Endothelial cell of umbilical vein (primary cell): ENCODE results near the gene LMAN2. TPM values are rescaled to one million over a fixed set of nuclear protein-coding genes. Genes with fewer than 3 reads are reported as not detected.

Experiments
- BruUV-seq: library from RNA; stranded (reverse); fragments of 400-500 nt; replicated peaks from 2 replicates; lab custom pipeline; 2021; lab: Mats Ljungman, UMichigan
- CTCF ChIA-PET: fragments of 300-600, 350-600 bp; sonication (Branson Sonifier 250); formaldehyde crosslinking; loops from one replicate; lab custom pipeline; 2021; ENCODE audit warnings: antibody characterized with exemption, inconsistent platforms; lab: Charles Lee
- POLR2A ChIA-PET: fragments of 300-600, 350-600 bp; sonication (Branson Sonifier 250); formaldehyde crosslinking; loops from one replicate; lab custom pipeline; 2021; ENCODE audit warnings: antibody characterized with exemption, inconsistent platforms; lab: Charles Lee
- DNase-seq: peaks from one replicate; pipeline ENCODE4 v3.0.0-alpha.2; 2011; ENCODE audit warnings: low read depth, low spot score
- FAIRE-seq: peaks from 2 replicates; lab custom pipeline; 2011; peaks lifted over from hg19 to GRCh38; lab: Jason Lieb, UNC
- H2AFZ ChIP-seq: 2 replicates; pipeline ENCODE4 v1.6.0; 2012; ENCODE audit warnings: low read depth, low read length, control low read depth, inconsistent platforms
- H3K27ac ChIP-seq: 2 replicates; pipeline ENCODE4 v1.5.1; 2011; ENCODE audit warnings: low read depth, mild to moderate bottlenecking, control low read depth, low read length, moderate library complexity; ENCODE audit not compliant: insufficient read depth
- H3K27me3 ChIP-seq, 2 experiments: 2 replicates each; pipeline versions ENCODE4 v1.6.0 to v1.6.1; 2011; ENCODE audit warnings: low read length in 2 of 2, mixed read lengths in 1 of 2; ENCODE audit not compliant: control insufficient read depth in 2 of 2, insufficient read depth in 2 of 2
- H3K36me3 ChIP-seq, 2 experiments: 2 replicates in 1 of 2; 3 replicates in 1 of 2; pipeline ENCODE4 v1.5.1; 2011; ENCODE audit warnings: low read length in 2 of 2, mild to moderate bottlenecking in 1 of 2, moderate library complexity in 1 of 2; ENCODE audit not compliant: control insufficient read depth in 2 of 2, insufficient read depth in 2 of 2; ENCODE audit errors: extremely low read depth in 1 of 2
- H3K4me1 ChIP-seq: 3 replicates; pipeline ENCODE4 v1.5.1; 2011; ENCODE audit warnings: mild to moderate bottlenecking, low read length; ENCODE audit not compliant: control insufficient read depth, insufficient read depth; ENCODE audit errors: extremely low read depth
- H3K4me2 ChIP-seq: 2 replicates; pipeline ENCODE4 v1.6.1; 2011; ENCODE audit warnings: low read length, control low read depth, mixed read lengths; ENCODE audit not compliant: insufficient read depth
- H3K4me3 ChIP-seq, 3 experiments: fragments of 200-600 bp in 1 of 3; sonication (generic), shearing (Covaris generic) in 1 of 3; replicated peaks in 1 of 3; 2 replicates each; pipeline ENCODE4 v1.5.1; 2011 to 2016; ENCODE audit warnings: control low read depth in 3 of 3, low read length in 3 of 3, mild to moderate bottlenecking in 2 of 3, inconsistent platforms in 1 of 3, low read depth in 1 of 3, moderate library complexity in 1 of 3; ENCODE audit not compliant: insufficient read depth in 1 of 3
- H3K79me2 ChIP-seq: 2 replicates; pipeline ENCODE4 v1.6.0; 2012; ENCODE audit warnings: low read length, inconsistent platforms; ENCODE audit not compliant: control insufficient read depth, insufficient read depth
- H3K9ac ChIP-seq: replicated peaks from 2 replicates; pipeline ENCODE3; 2011; ENCODE audit warnings: low read length, control low read depth; ENCODE audit not compliant: insufficient read depth; ENCODE audit errors: extremely low read depth
- H3K9me1 ChIP-seq: replicated peaks from 3 replicates; pipeline ENCODE4 v1.6.0; 2011; ENCODE audit warnings: mild to moderate bottlenecking, low read length; ENCODE audit not compliant: control insufficient read depth, insufficient read depth; ENCODE audit errors: extremely low read depth
- H3K9me3 ChIP-seq: replicated peaks from 2 replicates; pipeline ENCODE4 v1.5.1; 2012; ENCODE audit warnings: low read length, inconsistent platforms; ENCODE audit not compliant: control insufficient read depth, insufficient read depth
- H4K20me1 ChIP-seq: replicated peaks from 2 replicates; pipeline ENCODE3; 2011; ENCODE audit warnings: mild to moderate bottlenecking, low read length; ENCODE audit not compliant: control insufficient read depth, insufficient read depth; ENCODE audit errors: extremely low read depth
- EZH2 ChIP-seq: IDR thresholded peaks from 2 replicates; pipeline ENCODE4 v1.6.1; 2012; ENCODE audit warnings: borderline replicate concordance, low read depth, mild to moderate bottlenecking, moderate library complexity, low read length, inconsistent platforms; ENCODE audit not compliant: severe bottlenecking
- FOS ChIP-seq: IDR thresholded peaks from 2 replicates; pipeline ENCODE4 v1.6.1; 2011; ENCODE audit warnings: mild to moderate bottlenecking, low read length, moderate library complexity, borderline replicate concordance; ENCODE audit not compliant: insufficient read depth
- GATA2 ChIP-seq: IDR thresholded peaks from 2 replicates; pipeline ENCODE4 v1.7.0; 2011; ENCODE audit warnings: low read depth, mild to moderate bottlenecking, moderate library complexity, mixed read lengths, low read length; ENCODE audit not compliant: insufficient read length, insufficient read depth
- JUN ChIP-seq: IDR thresholded peaks from 2 replicates; pipeline ENCODE4 v1.6.1; 2011; ENCODE audit warnings: borderline replicate concordance, low read depth; ENCODE audit not compliant: insufficient read length, insufficient read depth
- MYC ChIP-seq: IDR thresholded peaks from one replicate; pipeline ENCODE4 v1.6.1; 2011; ENCODE audit warnings: mild to moderate bottlenecking, low read depth, low read length
- POLR2A ChIP-seq: IDR thresholded peaks from 2 replicates; pipeline ENCODE4 v1.6.1; 2012; ENCODE audit warnings: low read depth, mild to moderate bottlenecking, control low read depth, low read length
- POLR2AphosphoS5 ChIP-seq: IDR thresholded peaks from 2 replicates; pipeline ENCODE4 v1.6.1; 2012; ENCODE audit warnings: low read depth, mild to moderate bottlenecking, control low read depth, low read length, moderate library complexity; ENCODE audit not compliant: insufficient read depth
- dilution Hi-C: fragments of 300-500 bp; cut with MboI; formaldehyde crosslinking; loops from one replicate; pipeline ENCODE4 v1.15.0; 2019; ENCODE audit warnings: low sequenced_read_pairs; ENCODE audit not compliant: extremely low pct_ligation_motif_present
- intact Hi-C: fragments of 100-400 bp; cut with micrococcal nuclease; formaldehyde crosslinking; loops from one replicate; pipeline ENCODE4 v1.10.0; 2022
- polyA plus RNA-seq, 4 experiments: library from polyadenylated mRNA; depleted of rRNA in 3 of 4; stranded (reverse) in 3 of 4; unstranded in 1 of 4; fragments of >200 nt; gene quantifications; 2 replicates each; pipeline versions ENCODE4 v1.2.1 to v1.2.3, GENCODE V29; 2011 to 2012; ENCODE audit warnings: missing spikeins in 1 of 4
- total RNA-seq: library from RNA; stranded (reverse); gene quantifications from 2 replicates; pipeline ENCODE4 v1.2.3, GENCODE V29; 2021
- TF ChIP-seq, protein P1 (sequence below), 2 donors: IDR thresholded peaks; 1 replicate in 1 of 2; 2 replicates in 1 of 2; pipeline ENCODE4 v1.5.1; 2011; ENCODE audit warnings: low read length in 2 of 2, mild to moderate bottlenecking in 2 of 2, moderate library complexity in 2 of 2, control low read depth in 1 of 2, inconsistent platforms in 1 of 2, low read depth in 1 of 2; ENCODE audit not compliant: insufficient read depth in 1 of 2; ENCODE audit errors: extremely low read depth in 1 of 2
- TF ChIP-seq, protein P2 (sequence below): IDR thresholded peaks from 2 replicates; pipeline ENCODE4 v1.6.1; 2011; ENCODE audit not compliant: insufficient read depth, insufficient read length

The LMAN2 gene
- total and polyA plus RNA-seq, 2 donors (not counting 3 experiments of a cell fraction or from before 2014, with no cell fraction given) = 151 to 370 TPM

DNA sequence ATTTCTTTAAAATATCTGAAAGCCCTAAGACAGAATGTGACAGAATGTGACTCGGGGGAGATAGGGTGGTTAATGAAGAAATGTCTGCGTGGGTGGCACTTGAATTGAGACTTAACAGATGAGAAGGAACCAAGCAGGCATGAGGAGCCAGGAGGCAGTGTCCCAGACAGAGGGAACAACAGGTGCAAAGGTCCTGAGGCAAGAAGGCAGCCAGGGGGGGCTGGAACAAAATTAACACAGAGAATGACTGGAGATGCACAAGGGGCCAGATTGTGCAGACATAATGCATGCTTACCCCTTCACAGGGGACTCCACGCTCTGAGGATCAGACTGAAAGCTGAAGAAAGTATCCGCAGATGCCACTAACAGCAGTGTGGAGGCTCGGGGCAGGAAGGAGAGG is 1.7 kb downstream of the LMAN2 start:
- intact Hi-C loops = loop anchor here (2.0 kb wide), 1 partner anchor 37 kb away; no protein-coding TSS in a partner anchor
- FAIRE-seq (no peak), DNase-seq (no peak)
- POLR2A ChIA-PET = interaction anchor here (2.1 kb wide), 1 partner anchor 12 kb away, joined by 6 read pairs; no protein-coding TSS in a partner anchor
- Histone ChIP-seq H4K20me1 (no peaks in the 10 kb centered on the region), H3K27me3 (no peaks in the 10 kb centered on the region), H3K4me1 (peaks cover 21% of the 10 kb centered on the region), H3K4me3 (no peak overlapping the region), H3K9me1 (no peaks in the 10 kb centered on the region), H2AFZ (no peak overlapping the region), H3K9me3 (no peaks in the 10 kb centered on the region), H3K27ac (no peak overlapping the region), H3K4me2 (no peak overlapping the region), H3K79me2 (peaks cover 54% of the 10 kb centered on the region), H3K36me3 (peaks cover 2 to 4% of the 10 kb centered on the region in 2 experiments), H3K9ac (no peak overlapping the region)
- CTCF ChIA-PET = interaction anchor here (1.0 to 1.3 kb wide), 2 partner anchors 29 to 40 kb away, joined by 3 read pairs; no protein-coding TSS in a partner anchor
- no peak for TF ChIP-seq MYC
- TF ChIP-seq EZH2 = no peak
- no peak for TF ChIP-seq JUN
- TF ChIP-seq, protein P1, sequence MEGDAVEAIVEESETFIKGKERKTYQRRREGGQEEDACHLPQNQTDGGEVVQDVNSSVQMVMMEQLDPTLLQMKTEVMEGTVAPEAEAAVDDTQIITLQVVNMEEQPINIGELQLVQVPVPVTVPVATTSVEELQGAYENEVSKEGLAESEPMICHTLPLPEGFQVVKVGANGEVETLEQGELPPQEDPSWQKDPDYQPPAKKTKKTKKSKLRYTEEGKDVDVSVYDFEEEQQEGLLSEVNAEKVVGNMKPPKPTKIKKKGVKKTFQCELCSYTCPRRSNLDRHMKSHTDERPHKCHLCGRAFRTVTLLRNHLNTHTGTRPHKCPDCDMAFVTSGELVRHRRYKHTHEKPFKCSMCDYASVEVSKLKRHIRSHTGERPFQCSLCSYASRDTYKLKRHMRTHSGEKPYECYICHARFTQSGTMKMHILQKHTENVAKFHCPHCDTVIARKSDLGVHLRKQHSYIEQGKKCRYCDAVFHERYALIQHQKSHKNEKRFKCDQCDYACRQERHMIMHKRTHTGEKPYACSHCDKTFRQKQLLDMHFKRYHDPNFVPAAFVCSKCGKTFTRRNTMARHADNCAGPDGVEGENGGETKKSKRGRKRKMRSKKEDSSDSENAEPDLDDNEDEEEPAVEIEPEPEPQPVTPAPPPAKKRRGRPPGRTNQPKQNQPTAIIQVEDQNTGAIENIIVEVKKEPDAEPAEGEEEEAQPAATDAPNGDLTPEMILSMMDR (IDR thresholded peaks at IDR 0.05; ENCODE audit: extremely low read depth in 1 of 2, insufficient read depth in 1 of 2, low read depth in 1 of 2, low read length in 2 of 2) = no peak
- TF ChIP-seq, protein P2, sequence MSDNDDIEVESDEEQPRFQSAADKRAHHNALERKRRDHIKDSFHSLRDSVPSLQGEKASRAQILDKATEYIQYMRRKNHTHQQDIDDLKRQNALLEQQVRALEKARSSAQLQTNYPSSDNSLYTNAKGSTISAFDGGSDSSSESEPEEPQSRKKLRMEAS = no peak
- TF ChIP-seq FOS = no peak
- no peak for TF ChIP-seq GATA2
- TF ChIP-seq POLR2AphosphoS5 = no peak
- TF ChIP-seq POLR2A = no peak
- dilution Hi-C loops = no loop called here
- no TSS peak for BruUV-seq
